ENCODE measurements around the gene ATG13.

GRCh38 chr11:46678741-46679130, 61.4 kb downstream of the ATG13 start:
- TF ChIP-seq CTCF (IDR thresholded peaks at IDR 0.05) (no peak), POLR2A (IDR thresholded peaks at IDR 0.05) (no peak), EP300 (IDR thresholded peaks at IDR 0.05) (no peak)

All from ovary (tissue), 3 donors.